ENCODE results near the gene ZCCHC8.

Gene ZCCHC8

GRCh38 chr12:122421821-122422729, 78.7 kb downstream of the ZCCHC8 start, which contains the start of gene CLIP1:
Gene CLIP1, minus strand, starts transcription at chr12:122422669. Its CDS starts 42,217 bp downstream, at chr12:122380452.
- peak; percentile 16 to 58 for DNase-seq

Data from SW 1271 (cell line).